Ishikawa (cell line): ENCODE measurements around the gene ZC3H14.

Experiments
- CEBPB ChIP-seq: IDR thresholded peaks from 2 replicates; pipeline ENCODE4 v1.6.1; 2012
- CREB1 ChIP-seq: IDR thresholded peaks from 2 replicates; pipeline ENCODE4 v1.6.1; 2012; ENCODE audit warnings: low read depth
- EGR1 ChIP-seq: IDR thresholded peaks from 2 replicates; pipeline ENCODE4 v1.6.1; 2012
- EP300 ChIP-seq: IDR thresholded peaks from 2 replicates; pipeline ENCODE4 v1.6.1; 2012; ENCODE audit warnings: borderline replicate concordance
- FOXM1 ChIP-seq: IDR thresholded peaks from 2 replicates; pipeline ENCODE4 v1.6.1; 2012; ENCODE audit warnings: low read depth, borderline replicate concordance
- NFIC ChIP-seq: IDR thresholded peaks from 2 replicates; pipeline ENCODE4 v1.6.1; 2012
- RAD21 ChIP-seq: IDR thresholded peaks from 2 replicates; pipeline ENCODE4 v1.6.1; 2012; ENCODE audit warnings: low read depth
- TAF1 ChIP-seq: IDR thresholded peaks from 2 replicates; pipeline ENCODE4 v1.6.1; 2012; ENCODE audit warnings: low read depth, mild to moderate bottlenecking
- TCF12 ChIP-seq: IDR thresholded peaks from 2 replicates; pipeline ENCODE4 v1.6.1; 2012; ENCODE audit warnings: low read depth
- TEAD4 ChIP-seq: IDR thresholded peaks from 2 replicates; pipeline ENCODE4 v1.6.1; 2012
- USF1 ChIP-seq: IDR thresholded peaks from 2 replicates; pipeline ENCODE4 v1.6.1; 2012
- YY1 ChIP-seq: IDR thresholded peaks from 2 replicates; pipeline ENCODE4 v1.6.1; 2012; ENCODE audit warnings: low read depth
- ZBTB7A ChIP-seq: IDR thresholded peaks from 2 replicates; pipeline ENCODE4 v1.6.1; 2012; ENCODE audit warnings: low read depth
- TF ChIP-seq, protein P1 (sequence below): IDR thresholded peaks from 2 replicates; pipeline ENCODE4 v1.6.1; 2012
- TF ChIP-seq, protein P2 (sequence below): IDR thresholded peaks from 2 replicates; pipeline ENCODE4 v1.6.1; 2012; ENCODE audit warnings: low read depth, mild to moderate bottlenecking

The ZC3H14 gene, protein sequence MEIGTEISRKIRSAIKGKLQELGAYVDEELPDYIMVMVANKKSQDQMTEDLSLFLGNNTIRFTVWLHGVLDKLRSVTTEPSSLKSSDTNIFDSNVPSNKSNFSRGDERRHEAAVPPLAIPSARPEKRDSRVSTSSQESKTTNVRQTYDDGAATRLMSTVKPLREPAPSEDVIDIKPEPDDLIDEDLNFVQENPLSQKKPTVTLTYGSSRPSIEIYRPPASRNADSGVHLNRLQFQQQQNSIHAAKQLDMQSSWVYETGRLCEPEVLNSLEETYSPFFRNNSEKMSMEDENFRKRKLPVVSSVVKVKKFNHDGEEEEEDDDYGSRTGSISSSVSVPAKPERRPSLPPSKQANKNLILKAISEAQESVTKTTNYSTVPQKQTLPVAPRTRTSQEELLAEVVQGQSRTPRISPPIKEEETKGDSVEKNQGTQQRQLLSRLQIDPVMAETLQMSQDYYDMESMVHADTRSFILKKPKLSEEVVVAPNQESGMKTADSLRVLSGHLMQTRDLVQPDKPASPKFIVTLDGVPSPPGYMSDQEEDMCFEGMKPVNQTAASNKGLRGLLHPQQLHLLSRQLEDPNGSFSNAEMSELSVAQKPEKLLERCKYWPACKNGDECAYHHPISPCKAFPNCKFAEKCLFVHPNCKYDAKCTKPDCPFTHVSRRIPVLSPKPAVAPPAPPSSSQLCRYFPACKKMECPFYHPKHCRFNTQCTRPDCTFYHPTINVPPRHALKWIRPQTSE

GRCh38 chr14:88562831-88563686, at the start of gene ZC3H14:
ZC3H14 (plus strand) TSS chr14:88563037; CDS start chr14:88563134, 97 bp downstream.
- TF ChIP-seq, protein P1, sequence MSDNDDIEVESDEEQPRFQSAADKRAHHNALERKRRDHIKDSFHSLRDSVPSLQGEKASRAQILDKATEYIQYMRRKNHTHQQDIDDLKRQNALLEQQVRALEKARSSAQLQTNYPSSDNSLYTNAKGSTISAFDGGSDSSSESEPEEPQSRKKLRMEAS, result peak; percentile 80
- TF ChIP-seq TCF12 (peak; percentile 54; the same call in 1 of the 2 replicates), USF1 (no peak), ZBTB7A (no peak; the same call in none of the 2 replicates), TEAD4 (0 out of 2 replicates have a peak, but pooled peaks have one; percentile 15), EGR1 (peak; percentile 93), CEBPB (no peak), FOXM1 (no peak), NFIC (no peak), RAD21 (no peak), TAF1 (peak; percentile 84)

GRCh38 chr14:88515499-88516221, 47.2 kb upstream of the ZC3H14 start:
- TF ChIP-seq RAD21 (no peak), USF1 (no peak), FOXM1 (no peak), TCF12 (no peak), CREB1 (no peak), CEBPB (no peak), NFIC (no peak), YY1 (no peak), TEAD4 (no peak), EGR1 (no peak)
- TF ChIP-seq, protein P2, sequence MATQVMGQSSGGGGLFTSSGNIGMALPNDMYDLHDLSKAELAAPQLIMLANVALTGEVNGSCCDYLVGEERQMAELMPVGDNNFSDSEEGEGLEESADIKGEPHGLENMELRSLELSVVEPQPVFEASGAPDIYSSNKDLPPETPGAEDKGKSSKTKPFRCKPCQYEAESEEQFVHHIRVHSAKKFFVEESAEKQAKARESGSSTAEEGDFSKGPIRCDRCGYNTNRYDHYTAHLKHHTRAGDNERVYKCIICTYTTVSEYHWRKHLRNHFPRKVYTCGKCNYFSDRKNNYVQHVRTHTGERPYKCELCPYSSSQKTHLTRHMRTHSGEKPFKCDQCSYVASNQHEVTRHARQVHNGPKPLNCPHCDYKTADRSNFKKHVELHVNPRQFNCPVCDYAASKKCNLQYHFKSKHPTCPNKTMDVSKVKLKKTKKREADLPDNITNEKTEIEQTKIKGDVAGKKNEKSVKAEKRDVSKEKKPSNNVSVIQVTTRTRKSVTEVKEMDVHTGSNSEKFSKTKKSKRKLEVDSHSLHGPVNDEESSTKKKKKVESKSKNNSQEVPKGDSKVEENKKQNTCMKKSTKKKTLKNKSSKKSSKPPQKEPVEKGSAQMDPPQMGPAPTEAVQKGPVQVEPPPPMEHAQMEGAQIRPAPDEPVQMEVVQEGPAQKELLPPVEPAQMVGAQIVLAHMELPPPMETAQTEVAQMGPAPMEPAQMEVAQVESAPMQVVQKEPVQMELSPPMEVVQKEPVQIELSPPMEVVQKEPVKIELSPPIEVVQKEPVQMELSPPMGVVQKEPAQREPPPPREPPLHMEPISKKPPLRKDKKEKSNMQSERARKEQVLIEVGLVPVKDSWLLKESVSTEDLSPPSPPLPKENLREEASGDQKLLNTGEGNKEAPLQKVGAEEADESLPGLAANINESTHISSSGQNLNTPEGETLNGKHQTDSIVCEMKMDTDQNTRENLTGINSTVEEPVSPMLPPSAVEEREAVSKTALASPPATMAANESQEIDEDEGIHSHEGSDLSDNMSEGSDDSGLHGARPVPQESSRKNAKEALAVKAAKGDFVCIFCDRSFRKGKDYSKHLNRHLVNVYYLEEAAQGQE, result no peak
- TF ChIP-seq, protein P1, result no peak

DNA sequence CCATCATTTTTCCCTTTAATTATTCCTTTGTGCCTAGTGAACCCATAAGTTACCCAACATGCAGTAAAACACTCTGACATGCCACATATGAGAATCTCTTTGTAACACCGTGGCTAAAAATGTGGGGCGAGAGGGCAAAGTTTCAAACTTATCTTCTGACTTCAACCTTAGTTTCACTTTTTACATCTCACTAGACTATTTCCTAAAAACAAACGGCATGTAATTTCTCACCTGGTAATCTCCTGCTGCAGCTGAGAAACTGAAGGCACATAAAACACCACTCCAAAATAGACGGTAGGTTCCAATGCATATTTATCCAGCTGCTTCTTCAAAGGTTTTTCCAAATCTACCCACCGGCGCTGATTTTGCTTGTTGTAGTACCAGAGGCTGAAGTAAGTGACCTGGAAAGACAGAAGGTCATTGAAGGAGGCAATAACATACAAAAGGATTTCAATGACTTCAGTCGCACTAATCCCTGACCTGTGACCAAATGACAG, 45.9 kb upstream of the ZC3H14 start:
- TF ChIP-seq EP300 (no peak), NFIC (no peak), YY1 (no peak), ZBTB7A (no peak), CEBPB (no peak), FOXM1 (no peak), TAF1 (no peak), USF1 (no peak), TCF12 (no peak), CREB1 (no peak), TEAD4 (no peak)
- TF ChIP-seq, protein P1, result no peak
- TF ChIP-seq, protein P2, result no peak
